H1 (cell line): ENCODE data around the gene KCNAB3. TPM values are rescaled to one million over a fixed set of nuclear protein-coding genes. Genes with fewer than 3 reads are reported as not detected.

Experiments
- ASH2L ChIP-seq: fragments of 200-600, 300-600 bp; sonication (generic); IDR thresholded peaks from one replicate; pipeline ENCODE4 v1.7.1; 2017; ENCODE audit warnings: low read length
- FOSL1 ChIP-seq: IDR thresholded peaks from 2 replicates; pipeline ENCODE4 v1.6.1; 2011; ENCODE audit warnings: mild to moderate bottlenecking, low read depth, low read length, moderate library complexity; ENCODE audit not compliant: insufficient read depth
- GABPA ChIP-seq: IDR thresholded peaks from 2 replicates; pipeline ENCODE4 v1.6.1; 2011; ENCODE audit warnings: mild to moderate bottlenecking, low read length, moderate library complexity, borderline replicate concordance; ENCODE audit not compliant: insufficient read depth
- NRF1 ChIP-seq: IDR thresholded peaks from 2 replicates; pipeline ENCODE4 v1.6.1; 2011; ENCODE audit warnings: mild to moderate bottlenecking, low read depth, low read length, improper control_type of control experiment
- SIN3A ChIP-seq, 2 experiments: IDR thresholded peaks in 1 of 2; conservative IDR thresholded peaks in 1 of 2; 2 replicates each; pipeline ENCODE4 v1.6.1; 2011 to 2012; ENCODE audit warnings: low read length in 2 of 2, improper control_type of control experiment in 1 of 2, low read depth in 1 of 2, mild to moderate bottlenecking in 1 of 2
- SUZ12 ChIP-seq: fragments of 200-600 bp; sonication (generic); IDR thresholded peaks from 2 replicates; pipeline ENCODE4 v1.6.1; 2012; ENCODE audit warnings: mild to moderate bottlenecking, inconsistent platforms, low read length, moderate library complexity, mixed read lengths
- polyA plus RNA-seq, 7 experiments: library from polyadenylated mRNA; depleted of rRNA in 3 of 7; stranded (reverse) in 5 of 7; unstranded in 2 of 7; fragments of >200 nt in 5 of 7; fragments of 200-250 nt in 2 of 7; gene quantifications; 1 replicate in 5 of 7; 2 replicates in 1 of 7; 4 replicates in 1 of 7; pipeline versions ENCODE4 v1.2.1 to v1.2.3, GENCODE V29; 2011 to 2013; ENCODE audit warnings: missing spikeins in 2 of 7, mixed read lengths in 2 of 7
- total RNA-seq: library from RNA; stranded (reverse); fragmentation: NEBNext Ultra II Directional; extraction: Animal tissue kit (Norgen Biotek cat#: 25700); gene quantifications from 2 replicates; pipeline ENCODE4 v1.2.1, GENCODE V29; 2021
- TF ChIP-seq, protein P1 (sequence below): IDR thresholded peaks from 2 replicates; pipeline ENCODE4 v1.6.1; 2011; ENCODE audit warnings: low read length, improper control_type of control experiment

The KCNAB3 gene
- total and polyA plus RNA-seq, 2 of the 8 experiments (the other 6 are each of a cell fraction or from before 2014, with no cell fraction given) = 1.7 to 2.4 TPM

- no peak for TF ChIP-seq ASH2L
- TF ChIP-seq SIN3A (conservative IDR thresholded peaks at IDR 0.05 in 1 of 2, IDR thresholded peaks at IDR 0.05 in 1 of 2; ENCODE audit: low read depth in 1 of 2, low read length in 2 of 2) = no peak
- TF ChIP-seq GABPA = no peak
- TF ChIP-seq, protein P1, sequence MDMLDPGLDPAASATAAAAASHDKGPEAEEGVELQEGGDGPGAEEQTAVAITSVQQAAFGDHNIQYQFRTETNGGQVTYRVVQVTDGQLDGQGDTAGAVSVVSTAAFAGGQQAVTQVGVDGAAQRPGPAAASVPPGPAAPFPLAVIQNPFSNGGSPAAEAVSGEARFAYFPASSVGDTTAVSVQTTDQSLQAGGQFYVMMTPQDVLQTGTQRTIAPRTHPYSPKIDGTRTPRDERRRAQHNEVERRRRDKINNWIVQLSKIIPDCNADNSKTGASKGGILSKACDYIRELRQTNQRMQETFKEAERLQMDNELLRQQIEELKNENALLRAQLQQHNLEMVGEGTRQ = no peak
- TF ChIP-seq FOSL1 = no peak
- TF ChIP-seq SUZ12 = no peak; the same call in 1 of the 2 replicates
- no peak for TF ChIP-seq NRF1
Observed at GRCh38 chr17:7916808-7917207, 12.8 kb downstream of the KCNAB3 start (continued).
